Cardiac fibroblast (primary cell): Measurements from ENCODE around the gene KRT73.

Source experiments
- DNase-seq, 2 donors: peaks; one replicate each; pipeline versions ENCODE4 v3.0.0 to v3.0.0-alpha.2; 2010; ENCODE audit warnings: low read depth in 2 of 2
- H3K4me3 ChIP-seq, 2 donors: replicated peaks in 1 of 2; 1 replicate in 1 of 2; 2 replicates in 1 of 2; pipeline ENCODE4 v1.5.1; 2011; ENCODE audit warnings: low read depth in 2 of 2, low read length in 2 of 2, mild to moderate bottlenecking in 2 of 2, moderate library complexity in 1 of 2
- CTCF ChIP-seq: IDR thresholded peaks from one replicate; pipeline ENCODE4 v1.5.1; 2011; ENCODE audit warnings: low read depth, mild to moderate bottlenecking, low read length, inconsistent platforms

Gene KRT73

GRCh38 chr12:52628841-52629240 is 10.5 kb upstream of the KRT73 start:
- no peak overlapping the region for H3K4me3 ChIP-seq
- no peak for DNase-seq
- no peak for TF ChIP-seq CTCF

- TF ChIP-seq CTCF, result no peak
- no peak for DNase-seq
- H3K4me3 ChIP-seq, result no peak overlapping the region
Observed at GRCh38 chr12:52628111-52628507, 9.8 kb upstream of the KRT73 start.

- no peak for TF ChIP-seq CTCF
- no peak for DNase-seq
- H3K4me3 ChIP-seq, result no peak overlapping the region
Observed at GRCh38 chr12:52627395-52628110, 9.2 kb upstream of the KRT73 start.

- no peak for DNase-seq
- TF ChIP-seq CTCF, result no peak
- no peak overlapping the region for H3K4me3 ChIP-seq
Observed at GRCh38 chr12:52622349-52622748, 4.0 kb upstream of the KRT73 start.

GRCh38 chr12:52618866-52619265 is 507 bp upstream of the KRT73 start:
- DNase-seq, result no peak
- no peak for TF ChIP-seq CTCF
- no peak overlapping the region for H3K4me3 ChIP-seq

GRCh38 chr12:52617403-52617785 is 965 bp downstream of the KRT73 start:
- H3K4me3 ChIP-seq, result no peak overlapping the region
- no peak for DNase-seq
- TF ChIP-seq CTCF, result no peak
